Psoas muscle (tissue), 8 donors: ENCODE data around the gene C1orf116. TPM values are rescaled to one million over a fixed set of nuclear protein-coding genes. Genes with fewer than 3 reads are reported as not detected.

Experiments used
- ATAC-seq, 4 donors: fragments of 200-7000 bp; cut with Tn5 transposase; one replicate each; pipeline ENCODE4 v1.9.1; 2020; ENCODE audit warnings: moderate library complexity in 3 of 4, mild to moderate bottlenecking in 2 of 4
- DNase-seq, 2 donors: peaks; one replicate each; pipeline ENCODE4 v3.0.0-alpha.2; 2020
- H3K27ac ChIP-seq: fragments of 200-600 bp; one replicate; pipeline ENCODE4 v1.8.0; 2022
- H3K27me3 ChIP-seq, 3 donors: fragments of 200-600 bp in 1 of 3; one replicate each; pipeline versions ENCODE4 v1.6.1 to v1.8.0; 2013 to 2022; ENCODE audit warnings: low read length in 2 of 3, mild to moderate bottlenecking in 2 of 3, moderate library complexity in 1 of 3; ENCODE audit not compliant: insufficient read depth in 3 of 3
- H3K36me3 ChIP-seq, 2 donors: fragments of 200-600 bp in 1 of 2; one replicate each; pipeline versions ENCODE4 v1.6.1 to v1.8.0; 2013 to 2022; ENCODE audit warnings: low read depth in 1 of 2, mild to moderate bottlenecking in 1 of 2, moderate library complexity in 1 of 2; ENCODE audit not compliant: insufficient read depth in 1 of 2
- H3K4me1 ChIP-seq: fragments of 200-600 bp; one replicate; pipeline ENCODE4 v1.8.0; 2022
- H3K4me3 ChIP-seq: fragments of 200-600 bp; one replicate; pipeline ENCODE4 v1.8.0; 2022; ENCODE audit warnings: mild to moderate bottlenecking
- H3K9me3 ChIP-seq: fragments of 200-600 bp; one replicate; pipeline ENCODE4 v1.8.0; 2022
- WGBS, 3 donors: extraction: QIAGEN DNeasy Blood & Tissue Kit; methylation state at CpG; one replicate each; pipeline versions ENCODE4 v1.1.6 to v1.1.7; 2013; 5-methylcytosine and 5-hydroxymethylcytosine counted together
- intact Hi-C, 2 donors: fragments of 100-400 bp; cut with DNase I; formaldehyde crosslinking; loops; one replicate each; pipeline versions ENCODE4 v1.11.0 to v1.14.2; 2022
- polyA plus RNA-seq, 3 donors: library from polyadenylated mRNA; stranded (reverse); fragments of 200-250 nt; gene quantifications; one replicate each; pipeline ENCODE4 v1.2.3, GENCODE V29; 2013
- total RNA-seq, 4 donors: library from RNA; stranded (reverse); fragmentation: NEBNext Ultra II Directional in 2 of 4; extraction: Animal tissue kit (Norgen Biotek cat#: 25700) in 2 of 4; gene quantifications; one replicate each; pipeline versions ENCODE4 v1.2.1 to v1.2.4, GENCODE V29; 2021 to 2023
- TF ChIP-seq, protein P1 (sequence below): fragments of 200-600 bp; IDR thresholded peaks from one replicate; pipeline ENCODE4 v1.8.0; 2022; ENCODE audit warnings: antibody characterized with exemption
- donor health status: healthy with polysubstance abuse.
- donor health status: DM: no; HTN: no; CAD: no; lungs with moderate emphysema.
- donor health status: Bipolar disorder and iron deficiency.
- donor health status: healthy.
- donor health status: DM: yes; HTN: yes; CAD: no.
- donor health status: DM: no; HTN: no; CAD: no.
- donor health status: DM: no; HTN: no; CAD: no.
- donor health status: DM: yes; HTN: yes; CAD: no.

C1orf116 gene
- total and polyA plus RNA-seq, 7 donors: 0.12 to 1.4 (median 0.35) TPM

DNA sequence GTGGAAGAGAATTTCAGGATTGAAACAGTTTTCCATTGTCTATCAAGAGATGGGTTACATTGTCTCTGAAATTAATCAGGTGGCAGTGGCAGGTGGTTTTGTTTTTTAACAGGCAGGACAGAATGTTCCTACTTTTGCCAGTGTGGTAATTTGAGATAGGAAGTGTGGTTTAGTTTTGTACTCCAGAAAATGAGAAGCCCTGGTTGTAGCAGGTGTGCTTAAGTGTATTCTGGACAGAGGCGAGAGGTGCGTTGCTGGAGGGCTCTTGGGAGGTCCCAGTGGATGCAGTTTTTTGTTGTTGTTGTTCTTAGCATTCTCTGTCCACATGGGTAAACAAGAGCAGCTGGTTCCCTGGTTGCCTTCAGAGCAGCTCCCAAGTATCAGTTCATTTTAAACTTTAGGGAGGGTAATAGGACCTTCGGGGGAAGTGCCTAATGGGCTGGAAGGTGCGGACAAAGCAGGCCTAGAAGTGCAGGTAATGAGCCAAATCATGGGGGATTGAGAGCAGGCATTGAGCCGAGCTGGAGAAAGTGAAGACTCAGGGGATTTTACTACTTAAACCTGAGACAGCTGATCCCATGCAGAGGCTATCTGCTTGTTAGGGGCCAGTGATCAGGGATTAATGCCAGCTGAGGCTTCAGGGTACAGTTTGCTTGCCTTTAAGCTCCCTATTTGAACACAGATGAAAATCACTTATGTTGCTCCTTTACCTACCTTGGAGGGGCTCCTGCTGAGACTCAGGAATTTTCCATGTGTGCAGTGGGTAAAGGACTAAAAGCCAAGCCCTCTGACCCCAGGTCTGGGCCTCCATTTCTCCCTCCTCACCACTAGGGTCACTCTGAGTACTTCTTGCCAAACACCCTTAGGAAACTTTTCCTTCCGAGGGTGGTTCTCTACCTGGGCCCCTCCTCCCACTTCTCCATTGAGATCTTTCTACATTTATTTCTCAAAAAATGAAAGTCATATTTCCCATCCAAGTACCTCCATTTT is 26.6 kb upstream of the C1orf116 start:
- peak; percentile 74 to 82 (median 78) for ATAC-seq
- intact Hi-C loops: no loop called here
- peaks cover 4 to 37% of the 10 kb centered on the region in 2 donors for H3K36me3 ChIP-seq
- no peak for DNase-seq
- H3K4me3 ChIP-seq: peak overlapping the region; percentile 34
- no peaks in the 10 kb centered on the region for H3K27me3 ChIP-seq
- H3K4me1 ChIP-seq: peaks cover 9% of the 10 kb centered on the region
- WGBS, 3 donors: 37 to 59% (median 47%) methylated on average over 6 of the region's 6 CpGs
- no peaks in the 10 kb centered on the region for H3K9me3 ChIP-seq
- TF ChIP-seq, protein P1, sequence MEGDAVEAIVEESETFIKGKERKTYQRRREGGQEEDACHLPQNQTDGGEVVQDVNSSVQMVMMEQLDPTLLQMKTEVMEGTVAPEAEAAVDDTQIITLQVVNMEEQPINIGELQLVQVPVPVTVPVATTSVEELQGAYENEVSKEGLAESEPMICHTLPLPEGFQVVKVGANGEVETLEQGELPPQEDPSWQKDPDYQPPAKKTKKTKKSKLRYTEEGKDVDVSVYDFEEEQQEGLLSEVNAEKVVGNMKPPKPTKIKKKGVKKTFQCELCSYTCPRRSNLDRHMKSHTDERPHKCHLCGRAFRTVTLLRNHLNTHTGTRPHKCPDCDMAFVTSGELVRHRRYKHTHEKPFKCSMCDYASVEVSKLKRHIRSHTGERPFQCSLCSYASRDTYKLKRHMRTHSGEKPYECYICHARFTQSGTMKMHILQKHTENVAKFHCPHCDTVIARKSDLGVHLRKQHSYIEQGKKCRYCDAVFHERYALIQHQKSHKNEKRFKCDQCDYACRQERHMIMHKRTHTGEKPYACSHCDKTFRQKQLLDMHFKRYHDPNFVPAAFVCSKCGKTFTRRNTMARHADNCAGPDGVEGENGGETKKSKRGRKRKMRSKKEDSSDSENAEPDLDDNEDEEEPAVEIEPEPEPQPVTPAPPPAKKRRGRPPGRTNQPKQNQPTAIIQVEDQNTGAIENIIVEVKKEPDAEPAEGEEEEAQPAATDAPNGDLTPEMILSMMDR: no peak
- peak overlapping the region; percentile 84 for H3K27ac ChIP-seq

DNA sequence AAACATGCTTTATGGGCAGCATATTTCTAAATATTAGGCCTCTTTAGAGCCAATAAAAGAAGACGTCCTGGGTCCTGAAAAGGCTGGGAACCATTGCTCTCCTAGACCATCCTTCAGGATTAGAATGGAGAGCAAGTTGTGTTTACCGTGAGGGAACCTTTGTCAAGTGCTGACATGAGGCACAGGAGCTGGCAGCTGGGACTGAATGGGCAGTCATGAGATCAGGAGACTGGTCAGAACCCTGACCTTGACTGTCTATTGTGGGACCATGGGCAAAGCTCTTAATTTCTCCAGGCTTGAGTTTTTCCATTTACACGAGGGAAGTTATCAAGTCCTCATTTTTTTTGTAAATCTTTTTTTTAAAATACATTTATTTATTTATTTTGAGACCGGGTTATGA is 25.7 kb upstream of the C1orf116 start:
- TF ChIP-seq, protein P1: no peak
- Histone ChIP-seq H3K27me3 (no peaks in the 10 kb centered on the region), H3K9me3 (no peaks in the 10 kb centered on the region), H3K36me3 (peaks cover 4 to 28% of the 10 kb centered on the region in 2 donors), H3K4me1 (peaks cover 9% of the 10 kb centered on the region), H3K27ac (peak overlapping the region; percentile 84), H3K4me3 (no peak overlapping the region)
- intact Hi-C loops: no loop called here
- ATAC-seq: peak in 3 of 4 donors; percentile 38 to 53 (median 49)
- 56 to 78% (median 64%) methylated on average over 4 of the region's 4 CpGs for WGBS, 3 donors
- no peak for DNase-seq

DNA sequence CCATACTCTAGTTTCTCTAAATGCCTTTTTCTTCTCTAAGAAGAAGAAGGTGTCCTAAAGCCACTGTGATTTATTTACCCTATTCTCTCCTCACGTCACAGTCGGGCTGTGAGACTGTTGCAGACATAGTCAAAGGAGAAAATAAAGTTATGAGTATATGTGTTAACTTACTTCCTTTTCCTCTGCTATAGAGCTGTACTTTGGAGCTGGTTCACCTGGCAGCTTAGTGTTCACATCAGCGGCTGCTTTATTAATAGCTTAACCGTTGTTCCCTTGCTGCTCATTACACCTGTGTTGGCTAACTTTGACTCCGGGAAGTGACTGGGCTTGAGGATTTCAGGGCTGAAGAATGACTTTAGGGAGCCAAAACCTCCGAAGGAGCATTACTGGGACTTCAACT is 24.1 kb upstream of the C1orf116 start:
- H3K4me1 ChIP-seq: peaks cover 9% of the 10 kb centered on the region
- H3K9me3 ChIP-seq: no peaks in the 10 kb centered on the region
- 42 to 55% (median 51%) methylated on average over 6 of the region's 6 CpGs for WGBS, 3 donors
- ATAC-seq (peak; percentile 36 to 51 (median 38)), DNase-seq (no peak)
- TF ChIP-seq, protein P1: no peak
- peaks cover 0 to 13% of the 10 kb centered on the region in 2 donors for H3K36me3 ChIP-seq
- H3K27ac ChIP-seq: peak overlapping the region; percentile 84
- H3K27me3 ChIP-seq: no peaks in the 10 kb centered on the region
- H3K4me3 ChIP-seq: peak overlapping the region; percentile 28
- intact Hi-C loops: no loop called here

DNA sequence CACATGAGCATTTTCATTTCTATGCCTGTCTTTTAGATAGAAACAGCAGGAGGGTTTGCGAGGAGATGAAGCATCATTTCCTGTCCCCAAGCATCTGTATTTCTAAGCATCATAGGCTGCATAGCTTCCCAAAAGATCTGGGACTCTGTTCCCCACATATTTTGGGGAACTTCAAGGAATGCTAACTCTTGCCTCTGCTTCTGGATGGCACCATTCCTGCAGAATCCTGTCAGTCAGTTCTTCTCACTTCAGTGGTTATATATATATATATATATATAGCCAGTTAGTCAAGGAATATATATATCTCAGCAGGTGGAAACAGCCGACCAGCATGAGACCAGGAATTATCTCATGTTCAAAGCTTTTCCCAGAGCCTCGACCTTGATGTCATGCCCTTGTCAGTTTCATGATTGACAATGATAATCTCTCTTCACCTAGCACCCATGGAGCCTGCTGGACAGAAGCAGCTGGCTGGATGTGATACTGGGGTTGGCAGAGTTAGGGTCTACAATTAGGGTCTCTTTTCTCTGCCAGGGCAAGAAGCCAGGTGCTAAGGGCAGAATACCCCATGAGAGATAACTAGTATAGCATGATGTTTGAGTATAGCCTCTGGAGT is 22.9 kb upstream of the C1orf116 start:
- H3K9me3 ChIP-seq: no peaks in the 10 kb centered on the region
- H3K4me1 ChIP-seq: peaks cover 14% of the 10 kb centered on the region
- intact Hi-C loops: no loop called here
- no peaks in the 10 kb centered on the region for H3K27me3 ChIP-seq
- peak overlapping the region; percentile 94 for H3K4me3 ChIP-seq
- TF ChIP-seq, protein P1: no peak
- H3K36me3 ChIP-seq: peaks cover 0 to 5% of the 10 kb centered on the region in 2 donors
- DNase-seq (no peak), ATAC-seq (peak; percentile 24 to 58 (median 34))
- 43 to 50% (median 47%) methylated on average over 3 of the region's 3 CpGs for WGBS, 3 donors
- H3K27ac ChIP-seq: peak overlapping the region; percentile 84
